GM12892 (cell line): Measurements from ENCODE around the gene MAPK12.
A peak's percentile ranks its signal among the peaks of the same experiment; 100 is the strongest.

Experiments used
- DNase-seq: peaks from one replicate; pipeline ENCODE4 v3.0.0; 2011; ENCODE audit not compliant: insufficient read length
- FAIRE-seq: peaks from 2 replicates; lab custom pipeline; 2011; peaks lifted over from hg19 to GRCh38; lab: Jason Lieb, UNC
- POLR2A ChIP-seq: IDR thresholded peaks from 2 replicates; pipeline ENCODE4 v1.6.1; 2011; ENCODE audit warnings: low read depth, low read length, control low read depth
- POLR2AphosphoS5 ChIP-seq: IDR thresholded peaks from 2 replicates; pipeline ENCODE4 v1.6.1; 2011; ENCODE audit warnings: low read depth, low read length, control low read depth
- TAF1 ChIP-seq: IDR thresholded peaks from 2 replicates; pipeline ENCODE4 v1.6.1; 2011; ENCODE audit warnings: low read depth, mild to moderate bottlenecking, control low read depth, low read length, borderline replicate concordance

MAPK12 gene

GRCh38 chr22:50226063-50226874 lies 35.2 kb downstream of the MAPK12 start:
- DNase-seq (no peak), FAIRE-seq (no peak)
- no peak for TF ChIP-seq TAF1
- no peak for TF ChIP-seq POLR2AphosphoS5
- no peak for TF ChIP-seq POLR2A

DNA sequence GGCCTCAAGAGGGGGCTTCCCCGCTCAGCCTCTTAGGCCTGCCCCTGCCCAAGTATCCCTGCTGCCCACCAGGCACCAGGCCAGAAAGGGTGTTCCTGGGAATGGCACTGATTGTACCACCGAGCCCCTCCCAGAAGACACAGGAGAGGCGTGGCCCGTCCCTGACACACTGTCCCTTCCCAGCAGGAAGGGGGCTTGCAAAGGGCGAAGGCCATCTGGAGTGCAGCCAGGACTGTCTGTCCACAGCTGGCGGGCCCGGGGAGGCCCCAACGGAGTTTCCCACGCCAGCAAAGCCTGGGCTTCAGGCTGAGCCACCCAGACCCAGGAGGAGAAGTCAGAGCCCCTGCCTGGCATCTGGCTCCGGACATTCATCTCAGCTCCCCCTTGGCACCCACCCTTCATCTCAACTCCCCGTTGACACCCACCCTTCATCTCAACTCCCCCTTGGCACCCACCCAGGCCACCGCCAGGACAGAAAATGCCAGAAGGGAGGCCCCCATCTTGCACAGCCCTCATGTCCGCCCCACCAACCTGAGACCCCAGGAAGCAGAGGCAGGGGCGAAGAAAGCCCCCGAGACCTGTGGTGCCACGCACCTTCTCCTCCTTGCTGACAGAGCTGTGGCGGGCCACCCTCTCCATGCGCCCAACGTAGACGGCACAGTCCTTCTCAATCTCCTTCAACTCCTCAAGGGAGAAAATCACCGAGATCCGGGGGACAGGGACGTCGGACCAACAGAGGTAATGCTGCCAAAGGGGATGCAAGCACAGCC lies 36.1 kb downstream of the MAPK12 start:
- TF ChIP-seq TAF1 (no peak), POLR2AphosphoS5 (no peak), POLR2A (no peak)
- no peak for FAIRE-seq
- no peak for DNase-seq

- TF ChIP-seq POLR2AphosphoS5: no peak
- no peak for TF ChIP-seq POLR2A
- TF ChIP-seq TAF1: no peak
- FAIRE-seq (no peak), DNase-seq (no peak)
Observed at GRCh38 chr22:50224071-50224470, 37.4 kb downstream of the MAPK12 start.

DNA sequence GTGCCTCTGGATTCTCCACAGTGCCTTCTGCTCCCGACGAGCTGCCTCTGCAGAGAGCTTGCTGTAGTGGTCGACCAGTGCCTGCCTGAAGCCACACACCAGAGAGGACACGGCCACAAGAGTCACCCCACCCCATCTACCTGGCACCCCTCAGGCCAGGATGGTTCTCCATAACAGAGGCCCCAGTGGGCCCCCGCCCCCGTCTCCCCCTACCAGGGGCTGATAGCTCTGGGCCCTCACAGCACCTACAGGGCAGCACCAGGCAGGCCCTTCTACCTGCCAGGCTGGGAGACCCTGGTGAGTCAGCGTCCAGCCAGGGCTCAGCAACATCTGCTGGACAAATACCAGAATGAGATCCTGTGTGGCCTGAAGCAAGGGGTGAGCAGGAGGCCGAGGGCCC lies 39.0 kb downstream of the MAPK12 start:
- TF ChIP-seq POLR2AphosphoS5 (no peak), TAF1 (no peak), POLR2A (no peak)

GRCh38 chr22:50221410-50222300 lies 39.8 kb downstream of the MAPK12 start:
- TF ChIP-seq TAF1: no peak
- TF ChIP-seq POLR2A: no peak
- no peak for TF ChIP-seq POLR2AphosphoS5
- FAIRE-seq (no peak), DNase-seq (no peak)

More for the DNA sequence above, 39.0 kb downstream of the MAPK12 start:
- DNase-seq (no peak), FAIRE-seq (no peak)

GRCh38 chr22:50220603-50221409 lies 40.7 kb downstream of the MAPK12 start:
- TF ChIP-seq POLR2A (no peak), POLR2AphosphoS5 (no peak), TAF1 (no peak)
- DNase-seq (no peak), FAIRE-seq (no peak)

DNA sequence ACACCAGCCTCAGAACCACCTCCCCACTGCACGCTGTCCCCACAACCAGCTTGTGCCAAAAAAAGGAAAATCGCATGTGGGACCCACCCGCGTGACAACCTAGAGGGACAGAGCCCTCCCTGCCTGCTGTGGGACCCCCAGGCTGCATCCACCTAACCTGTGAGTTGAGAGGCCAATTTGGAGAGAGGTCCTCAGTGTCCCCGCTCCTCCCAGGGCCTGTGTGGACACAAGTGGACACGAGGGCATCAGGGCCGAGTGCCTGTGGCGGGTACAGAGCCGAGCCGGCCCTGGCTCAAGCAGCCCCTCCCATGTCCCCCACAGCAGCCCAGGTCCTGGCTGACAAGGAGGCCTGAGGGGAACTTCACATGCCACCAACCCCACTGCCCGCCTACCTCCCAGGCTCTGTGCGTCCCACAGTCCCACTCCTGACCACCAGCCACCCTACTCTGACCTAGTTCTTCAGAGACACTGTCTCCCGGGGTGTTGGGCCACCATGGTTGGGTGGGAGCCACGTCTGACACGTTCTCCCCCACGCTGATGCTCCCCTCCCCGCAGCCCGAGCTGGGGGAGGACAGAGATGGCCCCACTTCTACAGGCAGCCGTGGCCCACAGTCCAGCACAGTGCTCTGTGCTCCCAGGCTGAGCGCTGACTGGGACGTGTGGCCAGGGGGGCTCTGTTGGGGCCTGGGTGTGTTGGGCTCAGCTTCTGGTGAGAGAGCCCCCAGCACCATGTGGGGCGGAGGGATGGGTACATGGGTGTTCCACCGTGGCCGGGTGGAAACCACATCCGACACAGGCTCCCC lies 41.5 kb downstream of the MAPK12 start:
- TF ChIP-seq POLR2AphosphoS5: 0 out of 2 replicates have a peak, but pooled peaks have one; percentile 19
- no peak for TF ChIP-seq POLR2A
- FAIRE-seq: no peak

DNA sequence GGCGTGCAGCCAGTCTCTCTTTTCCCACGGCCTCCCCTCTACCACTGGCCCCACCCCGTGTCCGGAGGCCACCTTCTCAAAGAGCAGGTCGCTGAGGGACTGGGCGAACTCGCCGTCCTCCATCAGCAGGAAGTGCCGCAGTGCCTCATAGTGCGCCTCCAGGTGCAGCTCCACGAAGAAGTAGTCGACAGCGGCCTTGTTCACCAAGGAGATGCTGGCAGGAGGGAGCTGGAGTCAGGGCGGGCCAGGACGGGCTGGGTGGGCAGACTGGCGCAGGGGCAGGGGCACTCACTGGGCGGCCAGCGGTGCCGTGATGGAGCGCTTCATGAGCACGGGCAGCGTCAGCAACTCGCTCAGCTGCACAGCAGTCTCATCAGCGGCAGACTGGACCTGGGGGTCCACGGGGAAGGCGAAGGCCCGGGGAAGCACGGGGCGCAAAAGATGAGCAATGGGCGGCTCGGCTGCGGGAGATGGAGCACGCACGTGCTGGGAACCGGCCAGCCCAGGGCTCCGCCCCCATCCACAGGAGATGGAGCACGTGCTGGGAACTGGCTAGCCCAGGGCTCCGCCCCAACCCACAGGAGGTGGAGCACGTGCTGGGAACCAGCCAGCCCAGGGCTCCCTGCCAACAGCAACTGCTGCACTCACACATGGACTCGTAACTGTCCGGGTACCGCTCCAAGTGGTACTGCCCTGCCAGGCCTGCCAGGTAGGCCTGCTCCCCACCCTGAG lies 42.3 kb downstream of the MAPK12 start:
- FAIRE-seq (no peak), DNase-seq (no peak)
- TF ChIP-seq POLR2A (0 out of 2 replicates have a peak, but pooled peaks have one; percentile 6), POLR2AphosphoS5 (no peak), TAF1 (no peak)

More for the DNA sequence above, 41.5 kb downstream of the MAPK12 start:
- DNase-seq: no peak

GRCh38 chr22:50218153-50218995 lies 43.1 kb downstream of the MAPK12 start:
- FAIRE-seq (no peak), DNase-seq (no peak)
- no peak for TF ChIP-seq POLR2A
- no peak for TF ChIP-seq POLR2AphosphoS5
- no peak for TF ChIP-seq TAF1
